Measurements from ENCODE around the gene CFAP20DC. TPM values are rescaled to one million over a fixed set of nuclear protein-coding genes. Genes with fewer than 3 reads are reported as not detected.
"Not testable (repeated sequence)": the region's sequence is repeated elsewhere in the genome, so short reads cannot be mapped to it uniquely, and the experiment has no call there.

CFAP20DC gene
- total RNA-seq, 4 donors from 2014 or later, result not detected

DNA sequence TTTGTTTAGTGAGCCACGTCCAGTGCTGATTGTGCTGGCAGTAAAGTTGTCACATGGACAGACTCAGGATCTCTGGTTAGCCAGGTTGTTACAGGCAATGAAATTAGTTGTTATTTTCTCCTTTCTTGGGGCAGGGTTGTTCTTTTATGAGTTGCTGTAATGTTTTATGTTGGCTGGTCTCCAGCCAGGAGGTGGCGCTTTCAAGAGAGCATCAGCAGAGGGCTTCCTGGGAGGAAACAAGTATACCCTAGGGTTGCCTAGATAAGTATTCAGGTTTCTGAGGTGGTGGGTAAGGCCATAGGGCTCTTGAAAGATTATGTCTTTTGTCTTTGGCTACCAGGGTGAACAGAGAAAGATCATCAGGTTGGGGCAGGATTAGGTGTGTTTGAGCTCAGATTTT, 14.5 kb upstream of the CFAP20DC start:
- no peak overlapping the region for H3K4me3 ChIP-seq
- intact Hi-C loops (cut with DNase I; ENCODE audit: low total_unique reads) (no loop called here), in situ Hi-C loops (cut with MboI; ENCODE audit: low sequenced_read_pairs in 4 of 4) (no loop called here)
- no peaks in the 10 kb centered on the region for H3K4me1 ChIP-seq
- ATAC-seq, result no peak
- TF ChIP-seq, protein P1, sequence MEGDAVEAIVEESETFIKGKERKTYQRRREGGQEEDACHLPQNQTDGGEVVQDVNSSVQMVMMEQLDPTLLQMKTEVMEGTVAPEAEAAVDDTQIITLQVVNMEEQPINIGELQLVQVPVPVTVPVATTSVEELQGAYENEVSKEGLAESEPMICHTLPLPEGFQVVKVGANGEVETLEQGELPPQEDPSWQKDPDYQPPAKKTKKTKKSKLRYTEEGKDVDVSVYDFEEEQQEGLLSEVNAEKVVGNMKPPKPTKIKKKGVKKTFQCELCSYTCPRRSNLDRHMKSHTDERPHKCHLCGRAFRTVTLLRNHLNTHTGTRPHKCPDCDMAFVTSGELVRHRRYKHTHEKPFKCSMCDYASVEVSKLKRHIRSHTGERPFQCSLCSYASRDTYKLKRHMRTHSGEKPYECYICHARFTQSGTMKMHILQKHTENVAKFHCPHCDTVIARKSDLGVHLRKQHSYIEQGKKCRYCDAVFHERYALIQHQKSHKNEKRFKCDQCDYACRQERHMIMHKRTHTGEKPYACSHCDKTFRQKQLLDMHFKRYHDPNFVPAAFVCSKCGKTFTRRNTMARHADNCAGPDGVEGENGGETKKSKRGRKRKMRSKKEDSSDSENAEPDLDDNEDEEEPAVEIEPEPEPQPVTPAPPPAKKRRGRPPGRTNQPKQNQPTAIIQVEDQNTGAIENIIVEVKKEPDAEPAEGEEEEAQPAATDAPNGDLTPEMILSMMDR (IDR thresholded peaks at IDR 0.05 in 4 of 5, conservative IDR thresholded peaks at IDR 0.05 in 1 of 5), result no peak
- TF ChIP-seq POLR2A (IDR thresholded peaks at IDR 0.05), result no peak
- H3K9me3 ChIP-seq, result no peaks in the 10 kb centered on the region
- no peak for DNase-seq
- no peaks in the 10 kb centered on the region for H3K27me3 ChIP-seq
- no peaks in the 10 kb centered on the region for H3K36me3 ChIP-seq
- H3K27ac ChIP-seq, result no peak overlapping the region

DNA sequence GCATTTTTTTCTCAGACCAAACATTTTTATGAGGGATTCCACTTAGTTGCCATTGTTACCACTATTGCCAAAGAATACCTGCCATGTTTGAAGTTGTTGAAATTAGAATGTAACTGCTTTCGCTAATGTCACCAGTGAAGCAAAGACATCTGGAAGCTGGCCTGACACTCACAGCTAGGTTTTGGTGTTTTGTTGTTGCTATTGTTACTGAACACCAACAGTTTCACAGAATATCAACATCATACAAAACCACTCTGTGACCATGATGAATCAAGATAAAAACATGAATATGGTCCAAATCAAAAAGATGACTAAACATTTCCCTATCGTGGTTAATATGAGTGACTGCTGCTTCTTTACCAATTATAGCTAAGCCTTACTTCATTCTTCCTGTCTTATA, 6.9 kb upstream of the CFAP20DC start:
- H3K36me3 ChIP-seq, result no peaks in the 10 kb centered on the region
- no peaks in the 10 kb centered on the region for H3K4me1 ChIP-seq
- in situ Hi-C loops (cut with MboI; ENCODE audit: low sequenced_read_pairs in 4 of 4) (no loop called here), intact Hi-C loops (cut with DNase I; ENCODE audit: low total_unique reads) (no loop called here)
- no peak overlapping the region for H3K27ac ChIP-seq
- DNase-seq, result no peak
- no peak for ATAC-seq
- TF ChIP-seq POLR2A (IDR thresholded peaks at IDR 0.05), result no peak
- TF ChIP-seq, protein P1 (IDR thresholded peaks at IDR 0.05 in 4 of 5, conservative IDR thresholded peaks at IDR 0.05 in 1 of 5), result no peak
- no peaks in the 10 kb centered on the region for H3K9me3 ChIP-seq
- H3K4me3 ChIP-seq, result no peak overlapping the region
- no peaks in the 10 kb centered on the region for H3K27me3 ChIP-seq

DNA sequence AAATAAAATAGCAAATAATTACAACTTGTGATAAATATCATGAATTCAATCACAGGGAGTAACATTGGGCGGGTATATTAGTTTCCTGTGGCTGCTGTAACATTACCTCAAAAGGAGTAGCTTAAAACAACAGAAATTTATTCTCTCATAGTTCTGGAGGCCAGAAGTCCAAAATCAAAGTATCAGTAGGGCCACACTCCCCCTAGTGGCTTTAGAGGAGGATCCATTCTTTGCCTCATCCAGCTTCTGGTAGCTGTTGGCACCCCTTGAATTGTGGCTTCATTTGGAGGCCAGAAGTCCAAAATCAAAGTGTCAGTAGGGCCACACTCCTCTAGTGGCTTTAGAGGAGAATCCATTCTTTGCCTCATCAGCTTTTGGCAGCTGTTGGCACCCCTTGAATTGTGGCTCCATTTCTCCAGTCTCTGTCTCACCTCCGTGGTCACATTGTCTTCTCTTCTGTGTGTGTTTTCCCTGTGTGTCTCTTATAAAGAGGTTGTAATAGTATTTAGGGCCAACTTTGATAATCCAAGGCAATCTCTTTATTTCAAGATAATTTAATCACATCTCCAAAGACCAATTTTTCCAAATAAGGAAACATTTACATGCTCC, 3.1 kb upstream of the CFAP20DC start:
- no peak overlapping the region for H3K27ac ChIP-seq
- ATAC-seq (no peak), DNase-seq (no peak)
- in situ Hi-C loops (cut with MboI; ENCODE audit: low sequenced_read_pairs in 4 of 4) (no loop called here), intact Hi-C loops (cut with DNase I; ENCODE audit: low total_unique reads) (no loop called here)
- TF ChIP-seq POLR2A (IDR thresholded peaks at IDR 0.05), result no peak
- TF ChIP-seq, protein P1 (IDR thresholded peaks at IDR 0.05 in 4 of 5, conservative IDR thresholded peaks at IDR 0.05 in 1 of 5), result peak in 2 of 5 experiments; percentile 23 to 38
- no peaks in the 10 kb centered on the region for H3K4me1 ChIP-seq
- H3K9me3 ChIP-seq, result no peaks in the 10 kb centered on the region
- H3K4me3 ChIP-seq, result no peak overlapping the region
- H3K36me3 ChIP-seq, result no peaks in the 10 kb centered on the region
- H3K27me3 ChIP-seq, result peaks cover 0 to 2% (median 0%) of the 10 kb centered on the region in 3 donors

DNA sequence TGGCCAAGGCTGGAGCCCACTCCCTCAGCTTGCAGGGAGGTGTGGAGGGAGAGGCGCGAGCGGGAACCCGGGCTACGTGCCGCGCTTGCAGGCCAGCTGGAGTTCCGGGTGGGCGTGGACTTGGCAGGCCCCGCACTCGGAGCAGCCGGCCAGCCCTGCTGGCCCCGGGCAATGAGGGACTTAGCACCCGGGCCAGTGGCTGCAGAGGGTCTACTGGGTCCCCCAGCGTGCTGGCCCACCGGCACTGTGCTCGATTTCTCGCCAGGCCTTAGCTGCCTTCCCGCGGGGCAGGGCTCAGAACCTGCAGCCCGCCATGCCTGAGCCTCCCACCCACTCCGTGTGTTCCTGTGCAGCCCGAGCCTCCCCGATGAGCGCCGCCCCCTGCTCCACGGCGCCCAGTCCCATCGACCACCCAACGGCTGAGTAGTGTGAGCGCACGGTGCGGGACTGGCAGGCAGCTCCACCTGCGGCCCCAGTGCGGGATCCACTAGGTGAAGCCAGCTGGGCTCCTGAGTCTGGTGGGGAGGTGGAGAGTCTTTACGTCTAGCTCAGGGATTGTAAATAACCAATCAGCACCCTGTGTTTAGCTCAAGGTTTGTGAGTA, 1.1 kb upstream of the CFAP20DC start:
- H3K36me3 ChIP-seq; DNase-seq; intact Hi-C loops (cut with DNase I; ENCODE audit: low total_unique reads); H3K4me3 ChIP-seq; in situ Hi-C loops (cut with MboI; ENCODE audit: low sequenced_read_pairs in 4 of 4); H3K9me3 ChIP-seq; H3K27ac ChIP-seq; H3K4me1 ChIP-seq; H3K27me3 ChIP-seq; ATAC-seq: not testable (repeated sequence)

DNA sequence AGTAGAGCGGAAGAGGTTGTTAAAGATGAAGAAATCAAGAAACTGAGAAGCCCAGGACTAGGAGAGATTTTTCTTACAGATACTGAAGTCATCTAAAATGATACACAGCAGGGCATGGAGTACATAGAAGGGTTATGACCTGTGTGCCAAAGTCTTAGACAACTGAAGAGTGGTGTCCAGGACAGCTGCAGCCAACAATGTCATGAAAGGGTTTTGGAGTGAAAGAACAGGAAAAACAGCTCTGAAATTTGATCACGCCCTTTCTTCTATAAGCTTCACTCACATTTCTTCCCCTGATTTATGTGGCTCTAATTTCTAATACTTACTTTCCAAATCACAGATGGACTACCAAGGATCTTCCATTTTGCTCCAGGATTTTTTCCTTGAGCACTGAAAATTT, 3.0 kb downstream of the CFAP20DC start:
- intact Hi-C loops (cut with DNase I; ENCODE audit: low total_unique reads) (no loop called here), in situ Hi-C loops (cut with MboI; ENCODE audit: low sequenced_read_pairs in 4 of 4) (no loop called here)
- DNase-seq (no peak), ATAC-seq (no peak)
- Histone ChIP-seq H3K4me1 (no peaks in the 10 kb centered on the region), H3K36me3 (no peaks in the 10 kb centered on the region), H3K9me3 (no peaks in the 10 kb centered on the region), H3K27ac (no peak overlapping the region), H3K4me3 (no peak overlapping the region), H3K27me3 (peaks cover 0 to 2% (median 0%) of the 10 kb centered on the region in 3 donors)
- TF ChIP-seq, protein P1 (IDR thresholded peaks at IDR 0.05 in 4 of 5, conservative IDR thresholded peaks at IDR 0.05 in 1 of 5), result no peak
- TF ChIP-seq POLR2A (IDR thresholded peaks at IDR 0.05), result no peak

Data from gastrocnemius medialis (tissue), 4 donors.